HepG2 (cell line): ENCODE measurements around the gene PCGF3. TPM values are rescaled to one million over a fixed set of nuclear protein-coding genes. Genes with fewer than 3 reads are reported as not detected.

ENCODE experiments used
- HOXD1 ChIP-seq: sonication (generic); formaldehyde crosslinking; IDR thresholded peaks from 2 replicates; pipeline ENCODE4 v1.5.0; 2020; ENCODE audit warnings: missing genetic modification reagents
- KDM2A ChIP-seq: sonication (generic); formaldehyde crosslinking; IDR thresholded peaks from 2 replicates; pipeline ENCODE4 v1.4.0; 2020; ENCODE audit warnings: low read depth, missing genetic modification reagents, borderline replicate concordance
- PHF5A ChIP-seq: IDR thresholded peaks from one replicate; pipeline ENCODE4 v1.6.1; 2018; ENCODE audit warnings: low read depth, missing genetic modification reagents; ENCODE audit not compliant: unreplicated experiment
- RARA ChIP-seq: IDR thresholded peaks from 2 replicates; pipeline ENCODE4 v1.6.1; 2016; ENCODE audit warnings: missing genetic modification reagents, missing compliant biosample characterization
- RFXAP ChIP-seq: sonication (generic); formaldehyde crosslinking; IDR thresholded peaks from 2 replicates; pipeline ENCODE4 v1.4.0; 2020; ENCODE audit warnings: missing genetic modification reagents, borderline replicate concordance
- RXRB ChIP-seq: IDR thresholded peaks from 2 replicates; pipeline ENCODE4 v1.6.1; 2016; ENCODE audit warnings: borderline replicate concordance, missing genetic modification reagents, missing compliant biosample characterization
- SRY ChIP-seq: sonication (generic); formaldehyde crosslinking; IDR thresholded peaks from 2 replicates; pipeline ENCODE4 v1.8.0; 2022; ENCODE audit warnings: mild to moderate bottlenecking, missing genetic modification reagents
- ZNF724P ChIP-seq: sonication (generic); formaldehyde crosslinking; IDR thresholded peaks from 2 replicates; pipeline ENCODE4 v1.8.0; 2022; ENCODE audit warnings: missing genetic modification reagents, borderline replicate concordance
- ZNF749 ChIP-seq: sonication (generic); formaldehyde crosslinking; IDR thresholded peaks from 2 replicates; pipeline ENCODE4 v1.8.0; 2022; ENCODE audit warnings: mild to moderate bottlenecking, missing genetic modification reagents, moderate library complexity, borderline replicate concordance
- polyA plus RNA-seq, 8 experiments: library from polyadenylated mRNA; depleted of rRNA in 3 of 8; stranded (reverse) in 7 of 8; unstranded in 1 of 8; fragments of >200 nt; fragmentation: Illumina TruSeq in 4 of 8; extraction: Trizol in 4 of 8; gene quantifications; 2 replicates each; pipeline versions ENCODE4 v1.2.1 to v1.2.3, GENCODE V29; 2011 to 2016; ENCODE audit warnings: low read depth in 4 of 8, missing spikeins in 1 of 8, mixed read lengths in 1 of 8; ENCODE audit not compliant: insufficient read depth in 1 of 8
- total RNA-seq, 5 experiments: library from RNA; depleted of rRNA; stranded (reverse); fragments of >200 nt; fragmentation: Illumina TruSeq; extraction: Trizol; gene quantifications; 2 replicates each; pipeline ENCODE4 v1.2.3, GENCODE V29; 2016; ENCODE audit warnings: low read depth in 1 of 5
- TF ChIP-seq, protein P1 (sequence below): sonication (generic); formaldehyde crosslinking; IDR thresholded peaks from 2 replicates; pipeline ENCODE4 v1.4.0; 2020; ENCODE audit warnings: missing genetic modification reagents
- TF ChIP-seq, protein P2 (sequence below): IDR thresholded peaks from 2 replicates; pipeline ENCODE4 v1.6.1; 2016; ENCODE audit warnings: low read depth, control low read depth
- TF ChIP-seq, protein P3 (sequence below): sonication (generic); formaldehyde crosslinking; IDR thresholded peaks from 2 replicates; pipeline ENCODE4 v1.4.0; 2020; ENCODE audit warnings: missing genetic modification reagents, low read depth, mild to moderate bottlenecking, borderline replicate concordance
- TF ChIP-seq, protein P4 (sequence below): sonication (generic); formaldehyde crosslinking; IDR thresholded peaks from 2 replicates; pipeline ENCODE4 v1.5.0; 2020; ENCODE audit warnings: mild to moderate bottlenecking, missing genetic modification reagents, borderline replicate concordance
- TF ChIP-seq, protein P5 (sequence below): sonication (generic); formaldehyde crosslinking; IDR thresholded peaks from 2 replicates; pipeline ENCODE4 v1.5.1; 2020; ENCODE audit warnings: mild to moderate bottlenecking, missing genetic modification reagents, borderline replicate concordance

PCGF3 gene
- total and polyA plus RNA-seq, 2 of the 13 experiments (the other 11 are each of a cell fraction or from before 2014, with no cell fraction given) = 28.6 to 66.2 TPM

DNA sequence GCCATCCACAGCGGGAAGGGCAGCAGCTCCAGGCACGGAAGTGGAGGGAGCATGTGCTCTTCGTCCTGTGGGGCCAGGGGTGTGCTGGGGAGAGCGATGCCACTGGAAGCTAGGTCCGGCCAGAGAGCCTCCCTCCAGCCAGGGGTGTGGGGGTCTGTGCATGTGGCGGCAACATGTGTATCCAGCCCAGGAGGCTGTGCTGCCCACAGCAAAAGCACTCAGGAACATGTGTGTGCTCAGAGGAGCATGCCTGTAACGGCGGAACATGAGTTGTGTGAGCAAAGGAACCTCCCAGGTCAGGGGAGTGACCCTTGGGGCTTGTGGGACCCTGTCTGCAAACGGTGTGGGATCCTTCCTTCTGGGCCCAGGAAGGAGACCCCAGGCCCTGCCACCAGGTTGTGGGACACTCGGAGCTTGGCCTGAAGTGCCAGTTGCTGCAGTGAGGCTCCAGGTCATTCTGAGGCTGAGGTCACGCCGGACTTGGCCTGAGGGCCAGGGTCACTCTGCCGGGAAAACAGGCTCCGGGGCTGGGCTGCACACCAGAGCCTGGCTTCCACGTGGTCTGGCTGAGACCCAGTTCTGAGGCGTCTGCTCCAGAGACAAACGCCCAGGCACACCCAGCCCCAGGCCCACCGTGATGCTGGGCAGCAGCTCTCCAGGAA is 83.1 kb downstream of the PCGF3 start (continued):
- TF ChIP-seq SRY (CRISPR knock-in tag) = no peak
- TF ChIP-seq, protein P1, sequence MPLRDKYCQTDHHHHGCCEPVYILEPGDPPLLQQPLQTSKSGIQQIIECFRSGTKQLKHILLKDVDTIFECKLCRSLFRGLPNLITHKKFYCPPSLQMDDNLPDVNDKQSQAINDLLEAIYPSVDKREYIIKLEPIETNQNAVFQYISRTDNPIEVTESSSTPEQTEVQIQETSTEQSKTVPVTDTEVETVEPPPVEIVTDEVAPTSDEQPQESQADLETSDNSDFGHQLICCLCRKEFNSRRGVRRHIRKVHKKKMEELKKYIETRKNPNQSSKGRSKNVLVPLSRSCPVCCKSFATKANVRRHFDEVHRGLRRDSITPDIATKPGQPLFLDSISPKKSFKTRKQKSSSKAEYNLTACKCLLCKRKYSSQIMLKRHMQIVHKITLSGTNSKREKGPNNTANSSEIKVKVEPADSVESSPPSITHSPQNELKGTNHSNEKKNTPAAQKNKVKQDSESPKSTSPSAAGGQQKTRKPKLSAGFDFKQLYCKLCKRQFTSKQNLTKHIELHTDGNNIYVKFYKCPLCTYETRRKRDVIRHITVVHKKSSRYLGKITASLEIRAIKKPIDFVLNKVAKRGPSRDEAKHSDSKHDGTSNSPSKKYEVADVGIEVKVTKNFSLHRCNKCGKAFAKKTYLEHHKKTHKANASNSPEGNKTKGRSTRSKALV (CRISPR knock-in tag) = peak; percentile 62; the same call in 1 of the 2 replicates
- no peak for TF ChIP-seq ZNF749
- TF ChIP-seq, protein P2, sequence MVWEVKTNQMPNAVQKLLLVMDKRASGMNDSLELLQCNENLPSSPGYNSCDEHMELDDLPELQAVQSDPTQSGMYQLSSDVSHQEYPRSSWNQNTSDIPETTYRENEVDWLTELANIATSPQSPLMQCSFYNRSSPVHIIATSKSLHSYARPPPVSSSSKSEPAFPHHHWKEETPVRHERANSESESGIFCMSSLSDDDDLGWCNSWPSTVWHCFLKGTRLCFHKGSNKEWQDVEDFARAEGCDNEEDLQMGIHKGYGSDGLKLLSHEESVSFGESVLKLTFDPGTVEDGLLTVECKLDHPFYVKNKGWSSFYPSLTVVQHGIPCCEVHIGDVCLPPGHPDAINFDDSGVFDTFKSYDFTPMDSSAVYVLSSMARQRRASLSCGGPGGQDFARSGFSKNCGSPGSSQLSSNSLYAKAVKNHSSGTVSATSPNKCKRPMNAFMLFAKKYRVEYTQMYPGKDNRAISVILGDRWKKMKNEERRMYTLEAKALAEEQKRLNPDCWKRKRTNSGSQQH (CRISPR knock-in tag) = no peak
- TF ChIP-seq ZNF724P (CRISPR knock-in tag) = peak; percentile 80; the same call in 1 of the 2 replicates
- peak; percentile 28; the same call in 1 of the 2 replicates for TF ChIP-seq KDM2A
- TF ChIP-seq, protein P3, sequence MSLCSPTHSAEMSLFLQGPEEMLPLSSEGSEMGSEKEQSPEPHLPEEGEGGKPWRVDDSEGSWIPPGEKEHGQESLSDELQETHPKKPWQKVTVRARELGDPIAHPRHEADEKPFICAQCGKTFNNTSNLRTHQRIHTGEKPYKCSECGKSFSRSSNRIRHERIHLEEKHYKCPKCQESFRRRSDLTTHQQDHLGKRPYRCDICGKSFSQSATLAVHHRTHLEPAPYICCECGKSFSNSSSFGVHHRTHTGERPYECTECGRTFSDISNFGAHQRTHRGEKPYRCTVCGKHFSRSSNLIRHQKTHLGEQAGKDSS (CRISPR knock-in tag) = no peak; the same call in 1 of the 2 replicates
- TF ChIP-seq, protein P4, sequence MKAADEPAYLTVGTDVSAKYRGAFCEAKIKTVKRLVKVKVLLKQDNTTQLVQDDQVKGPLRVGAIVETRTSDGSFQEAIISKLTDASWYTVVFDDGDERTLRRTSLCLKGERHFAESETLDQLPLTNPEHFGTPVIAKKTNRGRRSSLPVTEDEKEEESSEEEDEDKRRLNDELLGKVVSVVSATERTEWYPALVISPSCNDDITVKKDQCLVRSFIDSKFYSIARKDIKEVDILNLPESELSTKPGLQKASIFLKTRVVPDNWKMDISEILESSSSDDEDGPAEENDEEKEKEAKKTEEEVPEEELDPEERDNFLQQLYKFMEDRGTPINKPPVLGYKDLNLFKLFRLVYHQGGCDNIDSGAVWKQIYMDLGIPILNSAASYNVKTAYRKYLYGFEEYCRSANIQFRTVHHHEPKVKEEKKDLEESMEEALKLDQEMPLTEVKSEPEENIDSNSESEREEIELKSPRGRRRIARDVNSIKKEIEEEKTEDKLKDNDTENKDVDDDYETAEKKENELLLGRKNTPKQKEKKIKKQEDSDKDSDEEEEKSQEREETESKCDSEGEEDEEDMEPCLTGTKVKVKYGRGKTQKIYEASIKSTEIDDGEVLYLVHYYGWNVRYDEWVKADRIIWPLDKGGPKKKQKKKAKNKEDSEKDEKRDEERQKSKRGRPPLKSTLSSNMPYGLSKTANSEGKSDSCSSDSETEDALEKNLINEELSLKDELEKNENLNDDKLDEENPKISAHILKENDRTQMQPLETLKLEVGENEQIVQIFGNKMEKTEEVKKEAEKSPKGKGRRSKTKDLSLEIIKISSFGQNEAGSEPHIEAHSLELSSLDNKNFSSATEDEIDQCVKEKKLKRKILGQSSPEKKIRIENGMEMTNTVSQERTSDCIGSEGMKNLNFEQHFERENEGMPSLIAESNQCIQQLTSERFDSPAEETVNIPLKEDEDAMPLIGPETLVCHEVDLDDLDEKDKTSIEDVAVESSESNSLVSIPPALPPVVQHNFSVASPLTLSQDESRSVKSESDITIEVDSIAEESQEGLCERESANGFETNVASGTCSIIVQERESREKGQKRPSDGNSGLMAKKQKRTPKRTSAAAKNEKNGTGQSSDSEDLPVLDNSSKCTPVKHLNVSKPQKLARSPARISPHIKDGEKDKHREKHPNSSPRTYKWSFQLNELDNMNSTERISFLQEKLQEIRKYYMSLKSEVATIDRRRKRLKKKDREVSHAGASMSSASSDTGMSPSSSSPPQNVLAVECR (CRISPR knock-in tag) = peak; percentile 41; the same call in 1 of the 2 replicates
- no peak for TF ChIP-seq HOXD1 (CRISPR knock-in tag)
- no peak for TF ChIP-seq PHF5A (CRISPR knock-in tag)
- TF ChIP-seq, protein P5, sequence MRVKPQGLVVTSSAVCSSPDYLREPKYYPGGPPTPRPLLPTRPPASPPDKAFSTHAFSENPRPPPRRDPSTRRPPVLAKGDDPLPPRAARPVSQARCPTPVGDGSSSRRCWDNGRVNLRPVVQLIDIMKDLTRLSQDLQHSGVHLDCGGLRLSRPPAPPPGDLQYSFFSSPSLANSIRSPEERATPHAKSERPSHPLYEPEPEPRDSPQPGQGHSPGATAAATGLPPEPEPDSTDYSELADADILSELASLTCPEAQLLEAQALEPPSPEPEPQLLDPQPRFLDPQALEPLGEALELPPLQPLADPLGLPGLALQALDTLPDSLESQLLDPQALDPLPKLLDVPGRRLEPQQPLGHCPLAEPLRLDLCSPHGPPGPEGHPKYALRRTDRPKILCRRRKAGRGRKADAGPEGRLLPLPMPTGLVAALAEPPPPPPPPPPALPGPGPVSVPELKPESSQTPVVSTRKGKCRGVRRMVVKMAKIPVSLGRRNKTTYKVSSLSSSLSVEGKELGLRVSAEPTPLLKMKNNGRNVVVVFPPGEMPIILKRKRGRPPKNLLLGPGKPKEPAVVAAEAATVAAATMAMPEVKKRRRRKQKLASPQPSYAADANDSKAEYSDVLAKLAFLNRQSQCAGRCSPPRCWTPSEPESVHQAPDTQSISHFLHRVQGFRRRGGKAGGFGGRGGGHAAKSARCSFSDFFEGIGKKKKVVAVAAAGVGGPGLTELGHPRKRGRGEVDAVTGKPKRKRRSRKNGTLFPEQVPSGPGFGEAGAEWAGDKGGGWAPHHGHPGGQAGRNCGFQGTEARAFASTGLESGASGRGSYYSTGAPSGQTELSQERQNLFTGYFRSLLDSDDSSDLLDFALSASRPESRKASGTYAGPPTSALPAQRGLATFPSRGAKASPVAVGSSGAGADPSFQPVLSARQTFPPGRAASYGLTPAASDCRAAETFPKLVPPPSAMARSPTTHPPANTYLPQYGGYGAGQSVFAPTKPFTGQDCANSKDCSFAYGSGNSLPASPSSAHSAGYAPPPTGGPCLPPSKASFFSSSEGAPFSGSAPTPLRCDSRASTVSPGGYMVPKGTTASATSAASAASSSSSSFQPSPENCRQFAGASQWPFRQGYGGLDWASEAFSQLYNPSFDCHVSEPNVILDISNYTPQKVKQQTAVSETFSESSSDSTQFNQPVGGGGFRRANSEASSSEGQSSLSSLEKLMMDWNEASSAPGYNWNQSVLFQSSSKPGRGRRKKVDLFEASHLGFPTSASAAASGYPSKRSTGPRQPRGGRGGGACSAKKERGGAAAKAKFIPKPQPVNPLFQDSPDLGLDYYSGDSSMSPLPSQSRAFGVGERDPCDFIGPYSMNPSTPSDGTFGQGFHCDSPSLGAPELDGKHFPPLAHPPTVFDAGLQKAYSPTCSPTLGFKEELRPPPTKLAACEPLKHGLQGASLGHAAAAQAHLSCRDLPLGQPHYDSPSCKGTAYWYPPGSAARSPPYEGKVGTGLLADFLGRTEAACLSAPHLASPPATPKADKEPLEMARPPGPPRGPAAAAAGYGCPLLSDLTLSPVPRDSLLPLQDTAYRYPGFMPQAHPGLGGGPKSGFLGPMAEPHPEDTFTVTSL = no peak
- peak; percentile 86 for TF ChIP-seq RARA (CRISPR knock-in tag)
- TF ChIP-seq RXRB (CRISPR knock-in tag) = peak; percentile 80
- TF ChIP-seq RFXAP (CRISPR knock-in tag) = no peak
